ENCODE results near the gene DUOXA1.

The DUOXA1 gene

DNA sequence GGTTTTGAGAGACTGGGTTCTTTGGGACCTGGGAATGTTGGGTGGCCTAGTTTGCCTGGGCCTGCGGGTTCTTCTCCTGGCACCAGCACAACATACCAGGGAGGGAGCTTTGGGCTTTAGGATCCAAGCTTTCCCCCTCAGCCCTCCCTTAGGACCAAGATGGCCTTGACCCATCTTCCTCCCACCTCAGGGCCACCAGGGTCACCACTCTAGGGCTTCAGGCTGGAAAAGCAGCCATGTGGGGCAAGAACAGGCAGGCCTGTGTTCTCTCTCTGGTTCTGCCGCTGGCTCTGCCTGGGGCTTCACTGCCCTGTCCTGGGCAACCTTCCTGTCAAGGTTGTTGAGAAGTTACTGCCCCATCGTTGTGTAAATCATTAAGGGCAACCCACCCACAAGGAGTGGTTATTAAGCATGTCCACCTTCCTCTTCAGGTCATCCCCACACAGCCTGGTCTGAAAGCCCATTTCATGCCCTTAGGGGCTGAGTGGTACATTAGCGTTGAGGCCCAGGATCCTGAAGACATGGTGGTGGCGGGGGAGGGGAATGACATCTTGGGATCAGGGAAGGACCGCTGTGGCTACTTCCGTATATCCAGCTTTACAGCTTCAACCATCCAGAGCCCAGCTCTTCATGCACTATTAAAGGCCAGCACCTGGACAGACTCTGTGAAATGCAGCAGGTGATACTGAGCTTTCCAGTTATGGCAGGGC lies 767 bp upstream of the DUOXA1 start:
- DNase-seq, result no peak

- no peak for DNase-seq
Measured at GRCh38 chr15:45128971-45129639, 574 bp downstream of the DUOXA1 start.

DNA sequence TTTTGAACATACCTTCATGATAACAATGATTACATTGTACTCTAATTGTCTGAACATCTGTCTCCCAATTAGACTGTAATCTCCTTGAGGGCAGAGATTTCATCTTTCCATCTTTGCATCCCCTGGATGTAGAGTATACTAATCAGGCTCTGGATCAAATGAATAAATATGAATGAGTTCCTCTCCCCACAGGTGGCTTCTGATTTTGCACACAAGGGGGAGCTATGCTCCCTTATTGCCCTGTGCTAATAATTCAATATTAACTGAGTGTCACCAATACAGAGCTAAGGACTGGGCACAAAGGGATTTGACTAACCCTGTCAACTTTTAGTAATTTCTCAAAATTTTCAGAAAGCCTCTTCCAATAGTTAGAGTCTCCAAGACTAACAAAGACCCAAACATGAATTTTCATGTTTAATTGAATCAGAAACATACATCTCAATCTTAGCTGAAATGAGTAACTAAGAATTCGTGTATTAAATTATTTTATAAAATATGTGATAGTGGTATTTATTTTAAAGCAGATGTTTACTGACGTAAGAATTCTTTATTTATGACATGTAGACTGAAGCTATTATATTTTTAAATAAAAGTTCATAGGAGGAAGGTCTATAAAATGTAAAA lies 3.0 kb downstream of the DUOXA1 start:
- no peak for DNase-seq

DNA sequence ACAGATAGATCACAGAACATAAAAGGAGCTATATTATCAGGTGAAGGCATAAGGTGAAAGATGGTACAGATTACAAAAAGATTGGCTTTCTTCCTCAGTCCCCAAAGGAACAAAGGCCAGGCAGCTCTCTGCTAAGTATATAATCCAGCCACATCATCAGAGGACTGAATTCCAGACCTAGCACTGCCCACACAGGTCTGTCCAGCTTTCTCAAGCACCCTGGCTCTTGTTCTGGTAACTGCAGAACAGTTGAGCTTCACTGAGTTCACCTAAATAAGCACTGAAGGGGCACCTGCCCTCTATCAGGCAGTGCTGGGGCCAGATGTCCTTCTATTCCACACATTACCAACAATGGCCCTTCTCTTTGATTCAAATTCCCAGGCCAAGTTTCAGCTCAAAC lies 6.3 kb downstream of the DUOXA1 start:
- no peak for DNase-seq

- no peak for DNase-seq
Measured at GRCh38 chr15:45122719-45123118, 7.0 kb downstream of the DUOXA1 start.

- DNase-seq, result no peak
Measured at GRCh38 chr15:45121706-45122417, 7.8 kb downstream of the DUOXA1 start.

- no peak for DNase-seq
Measured at GRCh38 chr15:45121020-45121419, 8.7 kb downstream of the DUOXA1 start.

DNA sequence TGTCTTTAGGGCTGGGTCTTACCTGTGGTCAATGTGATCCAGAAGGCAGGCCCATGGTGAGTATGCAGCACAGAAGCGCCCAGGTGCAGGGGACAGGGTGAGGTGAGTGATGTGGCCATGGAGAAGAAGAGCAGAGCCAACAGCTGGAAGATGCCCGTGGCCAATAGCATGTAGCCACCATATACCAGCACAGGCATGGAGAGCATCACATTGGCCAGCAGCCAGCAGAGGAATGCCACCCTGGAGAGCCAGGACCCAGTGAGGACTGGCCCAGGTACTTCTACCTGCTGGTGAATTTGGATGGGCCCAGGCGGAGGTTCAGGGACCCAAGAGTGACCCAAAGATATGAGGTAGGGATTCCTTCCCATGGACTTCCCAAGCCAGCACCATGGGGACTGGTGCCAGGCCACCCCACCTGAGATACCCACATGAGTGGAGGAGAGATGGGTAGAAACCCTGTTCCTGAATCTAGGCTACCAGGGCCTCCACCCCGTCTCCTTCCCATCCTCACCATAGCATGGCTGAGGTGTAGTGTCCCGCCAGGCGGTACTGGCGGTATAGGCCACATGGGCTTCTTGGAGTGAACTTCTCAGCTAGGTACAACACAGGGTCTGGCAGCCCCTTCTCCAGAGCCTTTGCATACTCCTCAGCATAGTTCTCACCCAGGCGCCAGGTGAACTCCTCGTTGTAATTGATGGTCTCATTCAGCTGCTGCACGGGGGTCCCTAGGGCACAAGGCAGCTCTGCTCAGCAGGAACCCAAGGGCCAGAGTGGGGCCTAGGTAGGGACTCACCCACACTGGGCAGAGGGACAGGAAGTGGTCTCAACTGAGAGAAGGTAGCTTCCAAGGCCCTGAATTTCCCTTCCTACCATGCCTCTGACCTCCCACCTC lies 9.4 kb downstream of the DUOXA1 start:
- no peak for DNase-seq

DNA sequence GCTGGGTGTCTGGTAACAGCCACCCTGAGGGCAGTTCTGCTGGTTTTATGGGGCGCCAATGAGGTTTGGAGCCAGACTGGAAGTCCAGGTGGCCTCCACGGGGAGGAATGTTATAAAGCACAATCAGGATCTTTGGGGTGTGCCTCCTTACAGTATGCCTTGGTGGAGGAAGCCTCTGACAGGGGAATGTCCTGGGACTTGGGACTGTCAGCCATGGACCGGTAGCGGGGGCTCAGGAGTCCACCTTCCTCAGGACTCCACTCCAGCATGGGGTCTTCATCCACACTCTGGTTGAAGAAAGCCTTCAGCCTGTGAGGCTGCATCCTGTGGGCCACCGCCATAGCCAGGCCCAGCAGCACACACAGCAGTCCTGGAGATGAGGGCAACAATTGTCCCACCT lies 10.7 kb downstream of the DUOXA1 start:
- no peak for DNase-seq

GRCh38 chr15:45118131-45118588 lies 11.5 kb downstream of the DUOXA1 start:
- DNase-seq, result peak; percentile 54

GRCh38 chr15:45117308-45118130 lies 12.2 kb downstream of the DUOXA1 start:
- no peak for DNase-seq

GRCh38 chr15:45116482-45117307 lies 13.0 kb downstream of the DUOXA1 start:
- no peak for DNase-seq

DNA sequence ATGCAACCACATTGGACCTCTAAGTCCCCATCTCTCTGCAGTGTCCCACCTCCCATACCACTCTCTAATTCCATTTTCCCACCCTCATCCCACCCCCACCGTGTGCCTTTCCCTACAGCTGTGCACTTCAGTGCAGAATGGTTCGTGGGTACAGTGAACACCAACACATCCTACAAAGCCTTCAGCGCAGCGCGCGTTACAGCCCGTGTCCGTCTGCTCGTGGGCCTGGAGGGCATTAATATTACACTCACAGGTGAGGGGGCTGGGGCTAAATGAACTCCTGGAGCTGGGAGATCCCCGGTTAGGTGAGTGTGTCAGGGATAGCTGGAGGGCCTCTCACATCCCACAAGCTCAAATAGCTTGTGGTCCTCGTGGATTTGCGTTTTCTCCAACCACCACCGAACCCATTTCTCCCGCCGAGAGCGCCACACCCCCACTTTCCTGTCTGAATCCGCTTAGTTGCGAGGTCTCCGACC lies 13.6 kb downstream of the DUOXA1 start:
- DNase-seq, result no peak

DNA sequence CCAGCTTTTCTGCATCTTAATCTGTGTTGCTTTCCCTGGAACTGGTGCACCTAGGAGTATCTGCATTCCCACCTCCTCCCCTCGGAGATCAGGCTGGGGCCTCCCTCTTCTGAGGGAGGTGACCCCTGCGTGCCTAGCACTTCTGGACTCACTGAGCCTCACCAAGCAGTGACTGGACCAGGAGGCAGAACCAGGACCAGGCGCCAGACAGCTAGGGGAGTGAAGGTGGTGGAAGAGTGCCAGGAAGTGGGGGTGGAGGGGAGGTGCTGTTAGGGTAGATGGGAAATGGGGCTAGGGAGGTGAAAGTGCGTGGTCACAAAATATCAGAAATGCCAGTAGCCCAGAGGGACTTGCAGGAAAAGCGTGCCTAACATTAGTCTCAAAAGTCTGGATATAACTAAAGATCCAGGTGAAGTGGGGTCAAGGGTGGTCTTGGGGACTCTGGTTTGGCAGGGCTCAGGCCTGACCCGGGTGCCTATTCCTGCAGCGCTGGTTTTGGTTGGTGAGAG lies 14.3 kb downstream of the DUOXA1 start:
- no peak for DNase-seq

GRCh38 chr15:45114751-45115085 lies 15.0 kb downstream of the DUOXA1 start:
- DNase-seq, result no peak

DNA sequence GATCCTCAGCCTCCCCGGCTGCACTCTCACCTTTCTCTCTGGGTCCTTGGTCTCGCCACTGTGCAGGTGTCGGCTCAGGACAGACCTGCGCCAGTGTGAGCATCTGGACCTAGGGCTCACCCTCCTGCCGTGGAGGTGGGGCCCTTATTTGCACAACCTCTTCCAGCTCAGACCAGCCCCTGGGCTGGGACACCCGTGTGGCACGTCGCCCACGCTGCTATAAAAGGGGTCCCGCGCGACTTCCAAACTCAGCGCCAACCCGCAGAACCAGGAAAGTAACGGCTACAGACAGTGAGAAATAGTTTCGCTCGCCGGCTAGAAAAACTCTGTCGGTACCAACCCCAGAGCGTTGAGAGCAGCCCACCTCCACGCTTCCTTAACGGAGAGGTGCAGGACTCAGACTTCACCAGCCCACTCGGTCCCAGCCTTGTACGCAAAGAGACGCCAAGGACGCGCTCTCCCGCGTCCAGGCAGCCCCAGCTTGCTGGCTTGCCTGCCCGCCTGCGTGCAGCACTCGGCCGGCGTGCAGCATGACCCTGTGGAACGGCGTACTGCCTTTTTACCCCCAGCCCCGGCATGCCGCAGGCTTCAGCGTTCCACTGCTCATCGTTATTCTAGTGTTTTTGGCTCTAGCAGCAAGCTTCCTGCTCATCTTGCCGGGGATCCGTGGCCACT lies 15.5 kb downstream of the DUOXA1 start, which contains the start of the genes DUOX2 and DUOXA2:
TSS of gene DUOX2 (minus strand) at position 97 of the 675 bp plus-strand sequence. CDS start 761 bp downstream, outside the sequence.
TSS of gene DUOXA2 (plus strand) at position 251 of the 675 bp plus-strand sequence. CDS start at position 531, 280 bp downstream.
- no peak for DNase-seq

DNA sequence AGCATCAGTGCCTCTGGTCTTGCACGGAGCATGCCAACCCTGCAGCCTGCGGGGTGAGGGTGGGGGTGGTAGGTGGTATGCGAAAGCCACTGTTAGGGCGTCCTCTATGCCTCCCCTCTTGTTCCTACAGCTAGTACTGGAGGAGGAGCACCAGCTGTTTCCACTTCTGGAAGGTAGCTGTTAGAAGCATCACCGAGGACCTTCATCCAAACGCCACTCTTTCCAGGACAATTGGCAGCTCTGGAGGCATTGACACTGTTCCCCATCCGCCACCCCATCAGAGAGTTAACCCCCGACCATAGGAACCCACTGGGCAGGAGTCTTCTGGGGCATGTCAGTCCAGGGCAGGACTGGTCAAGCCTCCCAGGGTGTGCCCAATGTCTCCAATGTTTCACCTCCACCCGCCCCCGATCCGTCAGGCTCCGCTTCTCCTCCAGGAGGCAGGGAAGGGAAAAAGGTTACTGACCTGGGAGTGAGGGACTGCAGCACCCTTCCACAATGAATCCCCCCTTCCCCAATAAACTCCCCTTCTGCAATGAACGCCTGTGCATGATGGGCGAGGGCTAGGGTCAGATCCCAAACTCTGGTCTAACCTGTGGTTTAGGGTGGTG lies 16.2 kb downstream of the DUOXA1 start:
- no peak for DNase-seq

DNA sequence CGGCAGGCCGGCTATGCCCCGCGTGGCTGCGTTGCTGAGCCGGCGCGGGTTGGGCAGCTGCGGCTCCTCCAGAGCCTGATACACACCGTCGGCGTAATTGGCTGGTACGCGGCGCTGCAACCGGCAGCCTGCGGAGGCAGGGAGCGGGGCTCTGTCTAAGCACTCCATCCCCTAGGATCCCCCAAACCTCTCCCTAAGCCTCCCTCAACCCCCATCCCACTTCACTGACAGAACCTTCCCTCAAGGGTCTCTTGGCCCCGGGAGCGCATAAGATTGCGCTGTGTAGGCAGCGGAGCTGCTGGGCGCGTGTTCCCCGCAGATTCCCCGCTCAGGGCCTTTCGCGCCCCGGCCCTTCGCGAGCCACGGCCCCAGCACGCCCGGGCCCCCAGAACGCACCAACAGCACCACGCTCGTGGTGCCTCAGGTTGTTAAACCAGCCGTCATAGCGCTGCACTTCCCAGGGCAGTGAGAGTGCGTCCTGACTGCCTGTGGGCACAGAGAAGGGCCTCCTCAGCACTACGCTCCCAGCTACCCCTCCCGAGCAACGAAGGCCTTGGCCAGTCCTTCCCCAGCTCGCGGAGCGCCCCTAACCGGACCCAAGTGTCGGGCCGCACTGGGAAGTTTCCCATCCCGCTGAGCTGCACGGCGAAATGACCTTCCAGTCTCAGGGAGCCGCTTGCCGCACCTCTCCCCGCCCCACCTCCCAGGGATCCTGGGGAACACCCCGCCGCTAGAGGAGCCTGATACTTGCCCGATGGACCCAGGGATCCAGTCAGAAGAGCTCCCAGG lies 16.9 kb downstream of the DUOXA1 start:
- DNase-seq, result no peak

Data from NCI-H187 treated with DMSO at 0.1 percent for 48 hours (cell line).